Measurements from ENCODE around the gene B9D1.

Gene B9D1

DNA sequence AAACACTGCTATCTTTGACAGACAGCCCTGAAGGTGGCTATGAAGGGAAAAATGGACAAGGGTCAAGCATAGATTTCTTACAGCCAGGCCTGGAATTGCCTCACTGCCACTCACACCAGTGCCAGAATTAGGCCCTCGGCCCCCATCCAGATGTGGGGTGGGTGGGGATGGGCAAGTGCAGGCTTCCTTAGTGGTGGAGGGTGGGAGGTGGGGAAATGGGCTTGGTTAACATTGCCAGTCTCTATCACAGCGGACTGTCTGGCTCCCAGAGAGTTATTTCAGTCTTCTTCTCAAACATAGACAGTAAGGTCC lies 24.9 kb downstream of the B9D1 start:
- FAIRE-seq (no peak), DNase-seq (ENCODE audit: insufficient read length, low spot score) (no peak)
- no peak for TF ChIP-seq POLR2A (IDR thresholded peaks at IDR 0.05; ENCODE audit: low read depth, low read length)

DNA sequence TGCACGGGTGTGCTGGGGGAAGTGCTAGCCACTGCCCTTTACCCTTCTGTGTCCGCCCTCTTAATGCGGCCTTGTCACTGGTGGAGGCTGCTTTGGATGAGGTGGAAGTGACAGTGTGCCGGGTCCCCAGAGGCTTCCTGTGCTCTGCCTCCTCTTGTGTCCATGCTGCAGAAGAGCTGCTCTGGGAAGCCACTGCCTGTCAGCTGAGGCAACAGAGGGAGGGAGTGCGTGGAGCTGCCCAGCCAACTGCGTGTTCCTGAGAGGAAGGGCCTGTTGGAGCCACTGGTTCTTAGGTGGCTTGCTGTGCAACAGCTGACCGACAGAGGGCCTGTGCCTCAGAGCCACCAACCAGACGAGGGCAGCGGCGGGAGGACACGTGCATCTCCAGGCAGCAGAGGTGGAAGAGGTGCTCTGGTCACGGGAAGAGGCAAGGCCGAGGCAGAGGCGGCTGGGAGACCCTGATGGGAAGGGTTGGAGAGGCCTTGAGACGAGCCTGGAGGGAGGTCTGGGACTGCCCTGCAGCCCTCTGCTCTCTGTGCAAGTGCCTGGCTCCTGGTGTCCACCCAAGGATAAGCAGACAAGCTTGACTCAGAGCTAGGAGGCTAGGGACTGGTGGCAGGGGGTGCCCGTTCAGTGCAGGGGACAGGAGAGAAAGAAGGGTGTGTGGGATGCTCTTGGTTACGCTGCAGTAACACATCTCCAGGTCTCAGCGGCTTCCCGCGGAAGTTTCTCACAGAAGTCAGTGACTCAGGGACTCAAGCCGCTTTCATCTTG lies 25.4 kb downstream of the B9D1 start:
- no peak for FAIRE-seq
- no peak for DNase-seq (ENCODE audit: insufficient read length, low spot score)
- no peak for TF ChIP-seq POLR2A (IDR thresholded peaks at IDR 0.05; ENCODE audit: low read depth, low read length)

DNA sequence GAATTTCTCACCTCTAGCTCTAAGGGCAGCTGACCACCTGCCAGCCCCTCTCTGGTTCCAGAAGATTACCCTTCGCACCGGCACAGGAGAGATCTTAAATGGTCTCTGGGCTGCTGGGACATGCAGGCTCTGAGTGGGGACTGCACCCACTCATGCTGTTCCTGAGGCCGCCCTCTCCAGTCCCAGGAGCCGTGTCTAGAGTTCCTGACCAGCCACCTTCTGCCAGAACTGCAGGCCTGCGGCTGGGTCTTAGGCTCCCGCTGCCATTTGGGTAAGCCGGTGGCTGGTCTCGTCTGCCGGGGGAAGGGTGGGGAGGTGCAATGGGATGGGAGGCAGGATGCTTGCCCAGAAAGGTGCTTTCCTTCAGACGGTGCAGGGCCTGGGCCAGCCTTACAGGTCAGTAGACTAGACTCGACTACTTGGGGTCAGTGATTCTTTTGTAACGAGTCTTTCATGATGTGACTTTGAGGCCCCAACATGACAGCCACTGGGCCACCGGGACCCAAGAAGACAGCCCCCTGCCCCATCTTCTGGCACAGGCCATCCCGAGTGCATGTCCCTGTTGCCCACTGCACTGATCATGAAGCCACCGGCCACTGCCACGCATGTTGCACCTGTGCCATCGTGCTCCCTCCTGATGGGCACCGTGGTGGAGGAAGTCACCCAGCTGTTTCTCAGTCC lies 26.4 kb downstream of the B9D1 start:
- FAIRE-seq (no peak), DNase-seq (ENCODE audit: insufficient read length, low spot score) (no peak)
- TF ChIP-seq POLR2A (IDR thresholded peaks at IDR 0.05; ENCODE audit: low read depth, low read length) = no peak

DNA sequence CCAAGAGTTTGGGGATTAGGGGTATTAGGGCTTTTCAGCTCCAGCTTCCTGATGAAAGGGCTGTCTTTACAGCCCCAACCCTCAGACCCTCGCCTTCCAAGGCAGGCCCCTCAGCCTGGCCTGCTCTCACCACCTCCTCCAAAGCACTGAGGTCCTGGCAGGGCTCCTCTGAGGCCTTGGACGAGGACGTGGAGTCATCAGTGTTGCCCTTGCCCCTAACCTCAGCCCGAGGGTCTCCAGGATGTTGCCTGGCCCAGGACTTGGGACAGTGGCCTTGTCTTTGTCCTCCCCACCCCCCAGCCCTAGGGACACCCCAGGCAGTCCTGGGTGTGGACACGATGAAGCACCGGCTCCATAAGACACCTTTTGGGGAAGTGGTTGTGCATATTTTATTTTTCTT lies 28.2 kb downstream of the B9D1 start:
- FAIRE-seq (no peak), DNase-seq (ENCODE audit: insufficient read length, low spot score) (no peak)
- TF ChIP-seq POLR2A (IDR thresholded peaks at IDR 0.05; ENCODE audit: low read depth, low read length) = no peak

DNA sequence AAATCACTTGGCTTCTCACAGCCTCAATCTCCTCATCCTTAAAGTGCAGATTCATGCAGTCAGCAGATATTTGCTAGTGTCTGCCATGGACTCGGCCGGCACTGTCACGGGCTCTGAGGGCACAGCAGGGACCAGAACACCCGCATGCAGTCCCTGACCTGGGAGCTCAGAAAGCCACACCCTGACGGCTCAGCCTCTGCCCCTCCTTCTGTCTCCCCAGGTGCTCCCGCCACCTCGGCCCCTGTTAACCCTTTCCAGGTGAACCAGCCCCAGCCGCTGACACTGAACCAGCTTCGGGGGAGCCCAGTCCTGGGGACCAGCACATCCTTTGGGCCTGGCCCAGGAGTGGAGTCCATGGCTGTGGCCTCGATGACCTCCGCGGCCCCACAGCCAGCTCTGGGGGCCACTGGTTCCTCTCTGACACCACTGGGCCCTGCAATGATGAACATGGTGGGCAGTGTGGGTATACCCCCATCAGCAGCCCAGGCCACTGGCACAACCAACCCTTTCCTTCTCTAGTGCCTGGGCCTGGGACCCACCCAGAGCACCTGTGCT lies 28.7 kb downstream of the B9D1 start:
- TF ChIP-seq POLR2A (IDR thresholded peaks at IDR 0.05; ENCODE audit: low read depth, low read length) = no peak
- FAIRE-seq (no peak), DNase-seq (ENCODE audit: insufficient read length, low spot score) (no peak)

DNA sequence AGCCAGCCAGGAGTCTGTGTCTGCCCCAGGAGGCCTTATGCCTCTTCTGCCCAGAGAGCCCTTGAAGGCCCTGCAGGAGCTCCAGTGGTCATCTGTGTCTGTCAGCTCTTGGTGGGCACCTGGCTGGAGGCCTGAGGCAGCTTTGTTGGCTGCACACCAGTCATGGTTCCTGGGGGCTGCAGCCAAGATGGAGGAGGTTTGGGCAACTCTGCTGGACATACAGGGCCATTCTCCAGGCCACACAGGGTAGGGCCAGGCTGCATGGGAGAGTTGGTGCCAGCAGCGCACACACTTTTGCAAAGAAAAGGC lies 29.4 kb downstream of the B9D1 start:
- DNase-seq (ENCODE audit: insufficient read length, low spot score) (no peak), FAIRE-seq (no peak)
- TF ChIP-seq POLR2A (IDR thresholded peaks at IDR 0.05; ENCODE audit: low read depth, low read length) = no peak

DNA sequence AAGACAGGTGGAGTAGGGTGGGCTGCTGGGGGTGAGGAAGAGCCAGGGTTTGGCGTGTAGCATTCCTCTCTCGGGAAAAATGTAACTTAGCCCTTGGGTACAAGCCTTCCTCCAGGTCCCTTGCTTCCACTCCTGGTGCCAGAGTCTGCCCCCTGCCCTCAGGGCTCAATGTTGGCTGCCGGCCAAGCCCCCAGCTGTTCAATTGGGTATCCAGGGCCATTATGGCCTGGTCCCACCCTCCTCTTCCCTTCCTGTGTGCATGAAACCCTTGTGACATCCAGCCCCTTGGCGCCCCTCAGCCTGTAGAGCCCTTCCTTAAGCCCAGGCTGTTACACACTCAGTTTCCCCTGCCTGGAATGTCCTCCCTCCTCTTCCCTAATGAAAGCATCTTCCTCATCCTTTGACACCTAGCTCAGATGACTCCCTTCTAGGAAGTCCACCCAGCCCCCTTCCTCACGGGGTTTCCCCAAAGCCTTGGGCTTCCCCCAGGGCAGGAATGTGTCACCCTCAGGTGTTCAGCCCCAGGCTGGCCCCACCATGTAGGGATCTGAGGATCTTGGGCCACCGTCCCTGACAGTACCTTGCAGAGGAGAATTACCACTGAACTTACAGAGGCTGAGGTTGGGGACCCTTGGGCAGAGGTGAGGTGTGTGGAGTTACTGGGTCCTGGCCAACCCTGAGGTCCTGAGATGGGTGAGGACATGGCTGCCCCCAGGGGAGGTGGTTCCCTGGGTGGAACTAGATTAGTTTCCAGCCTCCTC lies 30.0 kb downstream of the B9D1 start:
- no peak for TF ChIP-seq POLR2A (IDR thresholded peaks at IDR 0.05; ENCODE audit: low read depth, low read length)
- FAIRE-seq (no peak), DNase-seq (ENCODE audit: insufficient read length, low spot score) (no peak)

DNA sequence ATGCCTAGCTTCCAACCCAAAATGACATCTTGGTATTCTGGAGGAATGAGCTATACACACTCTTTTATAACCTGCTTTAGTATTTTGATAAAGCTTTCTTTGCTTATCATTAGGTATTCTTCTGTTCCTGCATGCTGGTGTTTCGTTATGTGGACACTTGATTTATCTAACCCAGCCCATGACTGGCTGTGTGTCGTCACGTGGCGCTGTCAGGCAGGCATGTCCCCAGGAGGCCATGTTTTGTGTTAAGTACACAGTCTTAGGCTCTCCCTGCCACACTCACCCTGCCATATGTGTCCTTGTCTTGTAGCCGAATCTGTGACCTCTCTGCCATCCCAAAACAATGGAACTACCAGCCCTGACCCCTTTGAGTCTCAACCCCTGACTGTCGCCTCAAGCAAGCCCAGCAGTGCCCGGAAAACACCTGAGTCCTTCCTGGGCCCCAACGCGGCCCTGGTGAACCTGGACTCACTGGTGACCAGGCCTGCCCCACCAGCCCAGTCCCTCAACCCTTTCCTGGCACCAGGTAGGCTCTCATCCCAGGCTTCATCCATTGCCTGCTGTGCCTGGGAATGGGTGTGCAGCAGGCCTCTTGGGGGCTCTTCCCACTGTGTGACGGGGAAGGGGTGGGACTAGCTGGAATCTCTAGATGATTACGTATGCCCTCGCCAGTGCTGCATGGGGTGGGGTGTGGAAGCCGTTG lies 30.8 kb downstream of the B9D1 start:
- no peak for TF ChIP-seq POLR2A (IDR thresholded peaks at IDR 0.05; ENCODE audit: low read depth, low read length)
- no peak for FAIRE-seq
- no peak for DNase-seq (ENCODE audit: insufficient read length, low spot score)

DNA sequence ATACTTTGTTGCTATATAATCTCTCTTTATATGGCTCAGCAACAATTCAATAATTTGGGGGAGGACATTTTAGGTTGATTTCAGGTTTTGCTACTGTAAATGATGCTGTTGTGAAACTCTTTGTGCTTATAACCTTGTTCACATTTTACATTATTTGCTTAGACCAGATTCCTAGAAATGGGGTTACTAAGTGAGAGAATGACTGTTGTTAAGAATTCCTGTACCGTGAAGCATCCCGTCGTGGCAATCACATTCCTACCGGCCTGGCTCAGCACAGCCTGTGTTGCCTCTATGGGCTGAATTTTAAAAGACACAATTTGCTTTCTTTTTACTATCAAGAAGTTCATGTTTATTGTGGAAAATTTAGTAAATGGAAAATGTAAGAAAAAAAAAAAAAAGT lies 31.4 kb downstream of the B9D1 start:
- DNase-seq (ENCODE audit: insufficient read length, low spot score) (peak; percentile 82), FAIRE-seq (peak; percentile 60)
- no peak for TF ChIP-seq POLR2A (IDR thresholded peaks at IDR 0.05; ENCODE audit: low read depth, low read length)

DNA sequence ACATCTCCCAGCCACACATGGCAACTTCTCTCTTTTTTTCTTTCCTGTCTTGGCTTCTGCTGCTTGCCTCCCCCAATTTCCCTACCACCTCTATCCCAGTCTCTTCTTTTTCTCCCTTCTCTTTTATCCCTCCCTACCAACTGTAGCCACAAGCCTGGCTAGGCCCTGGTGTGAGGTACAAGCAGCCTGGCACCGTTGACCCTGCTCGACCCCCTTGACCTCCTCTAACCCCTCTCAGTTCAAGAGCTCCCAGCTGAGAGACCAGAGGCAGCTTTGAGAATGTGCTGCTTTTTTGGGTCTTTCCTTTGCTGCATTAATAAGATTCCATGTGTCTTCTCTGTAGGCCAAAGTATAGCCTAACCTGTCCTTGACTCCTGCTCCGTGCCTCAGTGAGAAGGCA lies 32.3 kb downstream of the B9D1 start:
- TF ChIP-seq POLR2A (IDR thresholded peaks at IDR 0.05; ENCODE audit: low read depth, low read length) = no peak
- FAIRE-seq (no peak), DNase-seq (ENCODE audit: insufficient read length, low spot score) (no peak)

DNA sequence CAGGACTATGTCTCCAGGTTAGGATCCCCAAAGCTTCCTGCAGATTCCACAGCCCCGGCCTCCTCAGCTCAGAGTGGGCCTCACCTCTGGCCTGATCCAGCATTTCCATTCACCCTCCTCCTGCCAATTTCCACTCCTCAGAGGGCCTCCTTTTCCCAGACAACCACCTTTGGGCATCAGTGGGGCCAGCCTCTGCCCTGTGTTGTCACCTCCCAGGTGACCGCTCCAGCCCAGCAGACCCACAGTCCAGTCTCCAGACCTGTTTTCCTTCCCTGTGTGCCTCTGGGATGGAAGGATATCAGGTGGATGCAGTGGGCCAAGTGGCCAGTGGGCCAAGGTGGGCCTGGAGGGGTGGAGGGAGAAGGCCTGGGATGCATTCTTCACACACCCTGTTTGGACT lies 32.7 kb downstream of the B9D1 start:
- FAIRE-seq = no peak
- no peak for DNase-seq (ENCODE audit: insufficient read length, low spot score)
- TF ChIP-seq POLR2A (IDR thresholded peaks at IDR 0.05; ENCODE audit: low read depth, low read length) = no peak

DNA sequence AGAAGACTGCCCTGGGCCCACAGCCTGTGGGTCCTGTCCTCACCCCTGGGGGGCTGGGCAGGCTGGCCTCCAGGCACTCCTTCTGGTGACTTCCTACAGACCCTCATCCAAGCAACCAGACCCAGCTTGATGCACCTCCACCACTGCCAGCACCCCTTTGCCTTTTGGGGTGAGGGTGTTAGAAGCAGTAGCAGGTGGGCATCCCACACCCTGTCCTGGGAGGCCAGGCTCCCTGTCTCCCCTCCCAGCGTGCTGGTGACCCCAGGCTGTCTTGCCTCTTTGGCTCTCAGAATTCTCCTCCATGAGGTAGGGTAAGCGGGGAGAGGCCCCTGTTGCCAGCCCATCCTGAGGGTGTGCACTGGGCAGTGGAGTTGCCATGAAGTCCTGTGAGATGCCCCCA lies 33.4 kb downstream of the B9D1 start:
- no peak for FAIRE-seq
- DNase-seq (ENCODE audit: insufficient read length, low spot score) = no peak
- no peak for TF ChIP-seq POLR2A (IDR thresholded peaks at IDR 0.05; ENCODE audit: low read depth, low read length)

DNA sequence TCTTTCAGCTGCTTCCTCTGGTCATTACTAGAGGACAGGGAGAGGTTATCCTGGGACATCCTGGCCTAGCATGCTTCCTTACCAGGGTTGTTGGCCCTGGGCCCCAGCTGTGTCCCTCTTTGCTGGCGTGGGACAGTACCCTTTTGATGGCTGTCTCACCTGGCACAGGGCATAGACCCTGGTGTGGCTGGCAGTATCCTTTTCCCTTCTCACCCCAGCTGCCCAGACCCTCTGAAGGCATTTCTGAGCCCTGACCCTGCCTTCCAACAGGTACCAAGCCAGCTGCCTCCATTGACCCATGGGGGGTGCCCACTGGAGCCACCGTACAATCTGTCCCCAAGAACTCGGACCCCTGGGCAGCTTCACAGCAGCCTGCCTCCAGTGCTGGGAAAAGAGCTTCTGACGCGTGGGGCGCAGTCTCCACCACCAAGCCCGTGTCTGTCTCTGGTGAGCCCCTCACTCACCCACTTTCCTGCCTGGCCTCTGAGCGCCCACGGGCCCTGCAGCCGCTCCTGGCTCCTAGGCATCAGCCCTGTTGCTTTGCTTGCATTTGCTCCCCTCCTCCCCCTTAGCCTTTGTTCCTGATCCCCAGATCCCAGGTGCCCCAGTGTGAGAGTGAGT lies 34.0 kb downstream of the B9D1 start:
- FAIRE-seq = no peak
- no peak for TF ChIP-seq POLR2A (IDR thresholded peaks at IDR 0.05; ENCODE audit: low read depth, low read length)

More for the DNA sequence above, 34.0 kb downstream of the B9D1 start:
- DNase-seq (ENCODE audit: insufficient read length, low spot score) = no peak
